BJ (cell line): ENCODE data around the gene C3. TPM values are rescaled to one million over a fixed set of nuclear protein-coding genes. Genes with fewer than 3 reads are reported as not detected.
"Not testable (repeated sequence)": the region's sequence is repeated elsewhere in the genome, so short reads cannot be mapped to it uniquely, and the experiment has no call there.

ENCODE experiments used
- CTCF ChIA-PET: fragments of 350-600 bp; formaldehyde crosslinking; extraction: SDS; loops from one replicate; lab custom pipeline; 2021; ENCODE audit warnings: antibody characterized with exemption, inconsistent platforms; lab: Yijun Ruan, JAX
- POLR2A ChIA-PET: fragments of 300-600 bp; sonication (Branson Sonifier 250); formaldehyde crosslinking; extraction: SDS; loops from one replicate; lab custom pipeline; 2021; ENCODE audit warnings: antibody characterized with exemption; lab: Charles Lee
- DNase-seq: peaks from one replicate; pipeline ENCODE4 v3.0.0-alpha.2; 2011; ENCODE audit warnings: low read depth
- H3K27me3 ChIP-seq: 2 replicates; pipeline ENCODE4 v1.6.0; 2011; ENCODE audit warnings: low read length; ENCODE audit not compliant: control insufficient read depth, insufficient read depth
- H3K36me3 ChIP-seq: 2 replicates; pipeline ENCODE4 v1.5.1; 2011; ENCODE audit warnings: low read length; ENCODE audit not compliant: control insufficient read depth, insufficient read depth
- H3K4me3 ChIP-seq: 2 replicates; pipeline ENCODE4 v1.5.1; 2011; ENCODE audit warnings: low read depth, mild to moderate bottlenecking, control low read depth, low read length
- CTCF ChIP-seq: IDR thresholded peaks from 2 replicates; pipeline ENCODE4 v1.5.1; 2011; ENCODE audit warnings: low read depth, mild to moderate bottlenecking, control low read depth, inconsistent platforms, low read length, moderate library complexity; ENCODE audit not compliant: insufficient read depth
- polyA plus RNA-seq: library from polyadenylated mRNA; depleted of rRNA; stranded (reverse); fragments of >200 nt; gene quantifications from 2 replicates; pipeline ENCODE4 v1.2.3, GENCODE V29; 2011

The C3 gene
- polyA plus RNA-seq, 1 experiment = 14.7 TPM

DNA sequence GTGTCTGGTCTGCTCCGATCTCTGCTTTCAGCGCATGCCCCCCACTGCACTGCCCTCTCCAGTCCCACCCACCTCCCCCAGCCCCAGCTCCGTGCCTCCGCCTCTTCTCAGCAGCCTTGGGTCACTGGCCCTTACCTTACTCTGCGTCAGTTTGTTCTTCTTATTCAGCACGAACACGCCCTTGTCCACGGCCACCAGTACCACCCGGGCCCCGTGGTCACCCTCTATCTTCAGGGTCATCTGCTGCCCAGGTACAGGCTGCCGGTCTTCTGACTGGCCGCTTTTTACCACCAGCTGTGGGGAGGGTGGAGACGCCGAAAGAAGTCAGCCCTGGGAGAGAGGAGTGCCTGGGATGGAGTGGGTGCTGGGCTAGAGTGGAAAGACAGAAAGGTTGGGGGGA, 10.9 kb downstream of the C3 start:
- ChIA-PET POLR2A (no interaction called here), CTCF (no interaction called here)
- no peak for TF ChIP-seq CTCF
- no peaks in the 10 kb centered on the region for H3K36me3 ChIP-seq
- peaks cover 2% of the 10 kb centered on the region; the same call in 1 of the 2 replicates for H3K27me3 ChIP-seq
- no peak overlapping the region for H3K4me3 ChIP-seq
- DNase-seq = no peak

DNA sequence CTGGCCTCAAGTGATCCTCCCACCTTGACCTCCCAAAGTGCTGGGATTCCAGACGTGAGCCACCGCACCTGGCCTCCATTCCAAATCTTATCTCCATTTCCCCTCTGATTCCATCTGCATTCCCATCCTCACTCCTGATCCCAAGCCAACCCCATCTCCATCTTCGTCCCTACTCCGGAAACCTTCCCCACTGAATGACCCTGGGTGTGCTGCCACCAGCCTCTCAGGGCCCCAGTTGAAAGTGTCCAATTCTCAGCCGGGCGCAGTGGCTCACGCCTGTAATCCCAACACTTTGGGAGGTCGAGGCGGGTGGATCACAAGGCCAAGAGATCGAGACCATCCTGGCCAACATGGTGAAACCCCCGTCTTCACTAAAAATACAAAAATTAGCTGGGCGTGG, 11.5 kb downstream of the C3 start:
- H3K27me3 ChIP-seq, H3K4me3 ChIP-seq, DNase-seq, H3K36me3 ChIP-seq, CTCF ChIA-PET, POLR2A ChIA-PET: not testable (repeated sequence)

DNA sequence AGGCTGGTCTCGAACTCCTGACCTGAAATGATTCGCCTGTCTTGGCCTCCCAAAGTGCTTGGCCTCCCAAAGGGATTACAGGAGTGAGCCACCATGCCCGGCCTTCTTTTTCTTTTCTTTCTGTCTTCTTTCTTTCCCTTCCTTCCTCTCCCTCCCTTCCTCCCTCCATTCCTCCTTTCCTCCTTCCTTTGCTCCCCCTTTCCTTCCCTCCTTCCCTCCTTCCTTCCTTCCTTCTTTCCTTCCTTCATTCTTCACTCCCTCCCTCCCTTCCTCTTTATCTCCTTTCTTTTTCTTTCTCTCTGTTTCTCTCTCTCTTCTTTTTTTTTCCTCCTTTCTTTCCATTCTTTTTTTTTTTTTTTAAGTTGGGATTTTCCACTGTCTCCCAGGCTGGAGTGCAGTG, 12.1 kb downstream of the C3 start:
- POLR2A ChIA-PET = no interaction called here
- Histone ChIP-seq H3K4me3 (no peak overlapping the region), H3K36me3 (no peaks in the 10 kb centered on the region), H3K27me3 (peaks cover 2% of the 10 kb centered on the region; the same call in 1 of the 2 replicates)
- no peak for DNase-seq
- CTCF ChIA-PET = no interaction called here
- no peak for TF ChIP-seq CTCF

DNA sequence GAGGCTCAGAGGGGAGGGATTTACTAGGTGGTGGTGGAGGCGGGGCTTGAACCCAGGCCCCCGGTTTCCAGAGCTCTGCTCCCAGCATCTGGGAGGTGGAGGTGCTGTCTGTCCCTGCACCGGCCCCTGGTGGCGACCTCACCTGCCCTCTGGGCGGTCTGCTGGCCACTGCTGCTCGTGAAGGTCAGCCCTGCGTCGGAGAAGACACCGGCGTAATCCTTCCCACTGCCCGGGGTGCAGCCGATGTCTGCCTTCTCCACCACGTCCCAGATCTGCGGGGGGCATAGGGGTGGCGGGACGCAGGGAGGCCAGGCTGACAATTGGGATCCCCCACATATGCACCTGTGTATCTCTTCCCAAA, 12.8 kb downstream of the C3 start:
- no peak overlapping the region for H3K4me3 ChIP-seq
- ChIA-PET POLR2A (no interaction called here), CTCF (no interaction called here)
- no peak for TF ChIP-seq CTCF
- H3K27me3 ChIP-seq = peaks cover 2% of the 10 kb centered on the region; the same call in 1 of the 2 replicates
- no peaks in the 10 kb centered on the region for H3K36me3 ChIP-seq
- DNase-seq = no peak

GRCh38 chr19:6707011-6707657, 13.3 kb downstream of the C3 start:
- DNase-seq = no peak
- TF ChIP-seq CTCF = no peak
- H3K36me3 ChIP-seq = no peaks in the 10 kb centered on the region
- no peak overlapping the region for H3K4me3 ChIP-seq
- POLR2A ChIA-PET = no interaction called here
- CTCF ChIA-PET = no interaction called here
- peaks cover 2% of the 10 kb centered on the region; the same call in 1 of the 2 replicates for H3K27me3 ChIP-seq

- TF ChIP-seq CTCF = no peak
- Histone ChIP-seq H3K27me3 (peaks cover 2% of the 10 kb centered on the region; the same call in 1 of the 2 replicates), H3K4me3 (no peak overlapping the region), H3K36me3 (no peaks in the 10 kb centered on the region)
- no peak for DNase-seq
- POLR2A ChIA-PET = no interaction called here
- CTCF ChIA-PET = no interaction called here
These were observed 13.9 kb downstream of the C3 start for GRCh38 chr19:6706633-6706958.
